ENCODE results near the gene ANKIB1.

The ANKIB1 gene

GRCh38 chr7:92282221-92282814, 36.5 kb downstream of the ANKIB1 start:
- no peak for DNase-seq
- Histone ChIP-seq H3K9ac (ENCODE audit: low read depth, low read length) (no peak overlapping the region), H3K4me1 (ENCODE audit: insufficient read depth, low read length) (no peaks in the 10 kb centered on the region)

GRCh38 chr7:92282930-92283329, 37.2 kb downstream of the ANKIB1 start:
- Histone ChIP-seq H4K20me1 (ENCODE audit: insufficient read depth, low read length) (0 out of 2 replicates have a peak, but pooled peaks cover 3% of the 10 kb centered on the region), H3K27ac (ENCODE audit: low read length) (no peak overlapping the region), H3K9ac (ENCODE audit: low read depth, low read length) (no peak overlapping the region), H3K4me3 (ENCODE audit: low read depth in 1 of 2, low read length in 2 of 2) (no peak overlapping the region), H3K79me2 (ENCODE audit: insufficient read depth, low read length) (peaks cover 42% of the 10 kb centered on the region), H3K4me1 (ENCODE audit: insufficient read depth, low read length) (no peaks in the 10 kb centered on the region), H2AFZ (ENCODE audit: low read depth, low read length) (no peak overlapping the region), H3K9me3 (ENCODE audit: insufficient read depth, low read length, severe bottlenecking) (peaks cover 3% of the 10 kb centered on the region), H3K27me3 (ENCODE audit: insufficient read depth, low read length, poor library complexity) (no peaks in the 10 kb centered on the region), H3K4me2 (ENCODE audit: insufficient read depth, low read length) (no peak overlapping the region), H3K36me3 (ENCODE audit: insufficient read depth, low read length) (no peaks in the 10 kb centered on the region; the same call in 1 of the 2 replicates)
- no peak for ATAC-seq (ENCODE audit: insufficient read depth, low read depth)
- DNase-seq = no peak
- no peak for TF ChIP-seq CTCF (IDR thresholded peaks at IDR 0.05; ENCODE audit: borderline replicate concordance, extremely low read depth, low read length, poor library complexity, severe bottlenecking)
- TF ChIP-seq EZH2 (IDR thresholded peaks at IDR 0.05; ENCODE audit: borderline replicate concordance, low read depth, low read length, severe bottlenecking) = no peak

More at GRCh38 chr7:92282221-92282814, 36.5 kb downstream of the ANKIB1 start:
- Histone ChIP-seq H3K27me3 (ENCODE audit: insufficient read depth, low read length, poor library complexity) (no peaks in the 10 kb centered on the region), H3K4me3 (ENCODE audit: low read depth in 1 of 2, low read length in 2 of 2) (no peak overlapping the region), H4K20me1 (ENCODE audit: insufficient read depth, low read length) (0 out of 2 replicates have a peak, but pooled peaks cover 3% of the 10 kb centered on the region), H3K27ac (ENCODE audit: low read length) (no peak overlapping the region), H3K79me2 (ENCODE audit: insufficient read depth, low read length) (peaks cover 46% of the 10 kb centered on the region), H3K4me2 (ENCODE audit: insufficient read depth, low read length) (no peak overlapping the region), H3K9me3 (ENCODE audit: insufficient read depth, low read length, severe bottlenecking) (peaks cover 3% of the 10 kb centered on the region), H2AFZ (ENCODE audit: low read depth, low read length) (no peak overlapping the region), H3K36me3 (ENCODE audit: insufficient read depth, low read length) (no peaks in the 10 kb centered on the region; the same call in 1 of the 2 replicates)
- no peak for ATAC-seq (ENCODE audit: insufficient read depth, low read depth)
- no peak for TF ChIP-seq EZH2 (IDR thresholded peaks at IDR 0.05; ENCODE audit: borderline replicate concordance, low read depth, low read length, severe bottlenecking)
- no peak for TF ChIP-seq CTCF (IDR thresholded peaks at IDR 0.05; ENCODE audit: borderline replicate concordance, extremely low read depth, low read length, poor library complexity, severe bottlenecking)

GRCh38 chr7:92289321-92289720, 43.5 kb downstream of the ANKIB1 start:
- DNase-seq (no peak), ATAC-seq (ENCODE audit: insufficient read depth, low read depth) (no peak)
- Histone ChIP-seq H3K9me3 (ENCODE audit: insufficient read depth, low read length, severe bottlenecking) (no peaks in the 10 kb centered on the region), H3K4me2 (ENCODE audit: insufficient read depth, low read length) (no peak overlapping the region), H4K20me1 (ENCODE audit: insufficient read depth, low read length) (0 out of 2 replicates have a peak, but pooled peaks cover 6% of the 10 kb centered on the region), H3K27me3 (ENCODE audit: insufficient read depth, low read length, poor library complexity) (no peaks in the 10 kb centered on the region), H3K4me3 (ENCODE audit: low read depth in 1 of 2, low read length in 2 of 2) (no peak overlapping the region), H3K27ac (ENCODE audit: low read length) (no peak overlapping the region), H3K36me3 (ENCODE audit: insufficient read depth, low read length) (no peaks in the 10 kb centered on the region), H3K79me2 (ENCODE audit: insufficient read depth, low read length) (peaks cover 54% of the 10 kb centered on the region), H3K4me1 (ENCODE audit: insufficient read depth, low read length) (no peaks in the 10 kb centered on the region), H3K9ac (ENCODE audit: low read depth, low read length) (no peak overlapping the region), H2AFZ (ENCODE audit: low read depth, low read length) (no peak overlapping the region)
- no peak for TF ChIP-seq EZH2 (IDR thresholded peaks at IDR 0.05; ENCODE audit: borderline replicate concordance, low read depth, low read length, severe bottlenecking)
- no peak for TF ChIP-seq CTCF (IDR thresholded peaks at IDR 0.05; ENCODE audit: borderline replicate concordance, extremely low read depth, low read length, poor library complexity, severe bottlenecking)
